GM23338 (cell line): Measurements from ENCODE around the gene IDI1.

ENCODE experiments used
- CTCF ChIP-seq, 2 experiments: fragments of 200-600 bp in 1 of 2; sonication (generic) in 1 of 2; conservative IDR thresholded peaks; 2 replicates each; pipeline versions ENCODE4 v1.5.1 to v1.6.1; 2016 to 2017; ENCODE audit warnings: antibody characterized with exemption in 2 of 2, low read depth in 2 of 2, mild to moderate bottlenecking in 2 of 2, moderate library complexity in 1 of 2
- EZH2 ChIP-seq: fragments of 200-600 bp; sonication (generic); IDR thresholded peaks from one replicate; pipeline ENCODE4 v1.8.0; 2017; ENCODE audit warnings: antibody characterized with exemption, mild to moderate bottlenecking, low read depth; ENCODE audit not compliant: unreplicated experiment
- REST ChIP-seq: IDR thresholded peaks from one replicate; pipeline ENCODE4 v1.6.1; 2018; ENCODE audit warnings: antibody characterized with exemption; ENCODE audit not compliant: unreplicated experiment

GRCh38 chr10:1070919-1071318 is 22.0 kb upstream of the IDI1 start:
- TF ChIP-seq CTCF (conservative IDR thresholded peaks at IDR 0.05; ENCODE audit: low read depth in 2 of 2) (no peak), REST (no peak), EZH2 (no peak)
